Measurements from ENCODE around the gene TSR1.

- no peak for TF ChIP-seq CTCF (IDR thresholded peaks at IDR 0.05; ENCODE audit: insufficient read depth, low read length, poor library complexity, severe bottlenecking)
- TF ChIP-seq EZH2phosphoT487 (conservative IDR thresholded peaks at IDR 0.05; ENCODE audit: low read length), result no peak
These were observed 32.1 kb upstream of the TSR1 start for GRCh38 chr17:2368359-2368758.

All from SU-DHL-6 (cell line).